Calu3 (cell line): ENCODE data around the gene NAV2. TPM values are rescaled to one million over a fixed set of nuclear protein-coding genes. Genes with fewer than 3 reads are reported as not detected.

ENCODE experiments used
- BruUV-seq: library from RNA; stranded (reverse); fragments of 400-500 nt; replicated peaks from 2 replicates; lab custom pipeline; 2021; lab: Mats Ljungman, UMichigan
- CTCF ChIA-PET: fragments of 300-600 bp; sonication (Branson Sonifier 250); formaldehyde crosslinking; loops from one replicate; lab custom pipeline; 2022; ENCODE audit warnings: antibody characterized with exemption; lab: Charles Lee
- DNase-seq: peaks from one replicate; pipeline ENCODE4 v3.0.0; 2022
- H3K27ac Mint-ChIP-seq: one replicate; pipeline ENCODE4 v1.8.0; 2022; ENCODE audit warnings: mixed read lengths; ENCODE audit not compliant: unreplicated experiment
- H3K27me3 Mint-ChIP-seq: one replicate; pipeline ENCODE4 v1.8.0; 2022; ENCODE audit warnings: mixed read lengths; ENCODE audit not compliant: unreplicated experiment
- H3K36me3 Mint-ChIP-seq: one replicate; pipeline ENCODE4 v1.8.0; 2022; ENCODE audit warnings: mild to moderate bottlenecking, moderate library complexity, mixed read lengths; ENCODE audit not compliant: insufficient read depth, unreplicated experiment
- H3K4me1 Mint-ChIP-seq: one replicate; pipeline ENCODE4 v1.8.0; 2022; ENCODE audit warnings: mild to moderate bottlenecking, low read depth, mixed read lengths; ENCODE audit not compliant: unreplicated experiment
- H3K4me3 Mint-ChIP-seq: one replicate; pipeline ENCODE4 v1.8.0; 2022; ENCODE audit warnings: mild to moderate bottlenecking, low read depth, moderate library complexity, mixed read lengths; ENCODE audit not compliant: unreplicated experiment
- H3K9me3 Mint-ChIP-seq: one replicate; pipeline ENCODE4 v1.8.0; 2022; ENCODE audit warnings: low read depth, mixed read lengths; ENCODE audit not compliant: unreplicated experiment
- intact Hi-C: fragments of 100-400 bp; cut with micrococcal nuclease; formaldehyde crosslinking; loops from one replicate; pipeline ENCODE4 v1.10.0; 2022; ENCODE audit not compliant: unreplicated experiment
- total RNA-seq: library from RNA; stranded (reverse); gene quantifications from 2 replicates; pipeline ENCODE4 v1.2.3, GENCODE V29; 2022
- TF ChIP-seq, protein P1 (sequence below): fragments of 200-600 bp; IDR thresholded peaks from one replicate; pipeline ENCODE4 v1.8.0; 2022; ENCODE audit warnings: antibody characterized with exemption; ENCODE audit not compliant: unreplicated experiment

NAV2 gene
- total RNA-seq, 1 experiment from 2014 or later: 21.4 TPM

GRCh38 chr11:19849107-19849789 is 136.6 kb downstream of the NAV2 start:
- CTCF ChIA-PET: no interaction called here
- Mint-ChIP-seq H3K36me3 (no peaks in the 10 kb centered on the region), H3K27ac (no peak overlapping the region), H3K4me3 (no peak overlapping the region), H3K4me1 (peaks cover 11% of the 10 kb centered on the region), H3K27me3 (no peaks in the 10 kb centered on the region), H3K9me3 (no peaks in the 10 kb centered on the region)
- no TSS peak for BruUV-seq
- intact Hi-C loops: no loop called here
- TF ChIP-seq, protein P1, sequence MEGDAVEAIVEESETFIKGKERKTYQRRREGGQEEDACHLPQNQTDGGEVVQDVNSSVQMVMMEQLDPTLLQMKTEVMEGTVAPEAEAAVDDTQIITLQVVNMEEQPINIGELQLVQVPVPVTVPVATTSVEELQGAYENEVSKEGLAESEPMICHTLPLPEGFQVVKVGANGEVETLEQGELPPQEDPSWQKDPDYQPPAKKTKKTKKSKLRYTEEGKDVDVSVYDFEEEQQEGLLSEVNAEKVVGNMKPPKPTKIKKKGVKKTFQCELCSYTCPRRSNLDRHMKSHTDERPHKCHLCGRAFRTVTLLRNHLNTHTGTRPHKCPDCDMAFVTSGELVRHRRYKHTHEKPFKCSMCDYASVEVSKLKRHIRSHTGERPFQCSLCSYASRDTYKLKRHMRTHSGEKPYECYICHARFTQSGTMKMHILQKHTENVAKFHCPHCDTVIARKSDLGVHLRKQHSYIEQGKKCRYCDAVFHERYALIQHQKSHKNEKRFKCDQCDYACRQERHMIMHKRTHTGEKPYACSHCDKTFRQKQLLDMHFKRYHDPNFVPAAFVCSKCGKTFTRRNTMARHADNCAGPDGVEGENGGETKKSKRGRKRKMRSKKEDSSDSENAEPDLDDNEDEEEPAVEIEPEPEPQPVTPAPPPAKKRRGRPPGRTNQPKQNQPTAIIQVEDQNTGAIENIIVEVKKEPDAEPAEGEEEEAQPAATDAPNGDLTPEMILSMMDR: no peak
- no peak for DNase-seq

- intact Hi-C loops: no loop called here
- DNase-seq: no peak
- TF ChIP-seq, protein P1: no peak
- Mint-ChIP-seq H3K4me1 (peaks cover 5% of the 10 kb centered on the region), H3K27ac (no peak overlapping the region), H3K36me3 (no peaks in the 10 kb centered on the region), H3K27me3 (no peaks in the 10 kb centered on the region), H3K9me3 (no peaks in the 10 kb centered on the region), H3K4me3 (no peak overlapping the region)
- no TSS peak for BruUV-seq
- CTCF ChIA-PET: no interaction called here
Observed at GRCh38 chr11:19849947-19850593, 137.4 kb downstream of the NAV2 start.

DNA sequence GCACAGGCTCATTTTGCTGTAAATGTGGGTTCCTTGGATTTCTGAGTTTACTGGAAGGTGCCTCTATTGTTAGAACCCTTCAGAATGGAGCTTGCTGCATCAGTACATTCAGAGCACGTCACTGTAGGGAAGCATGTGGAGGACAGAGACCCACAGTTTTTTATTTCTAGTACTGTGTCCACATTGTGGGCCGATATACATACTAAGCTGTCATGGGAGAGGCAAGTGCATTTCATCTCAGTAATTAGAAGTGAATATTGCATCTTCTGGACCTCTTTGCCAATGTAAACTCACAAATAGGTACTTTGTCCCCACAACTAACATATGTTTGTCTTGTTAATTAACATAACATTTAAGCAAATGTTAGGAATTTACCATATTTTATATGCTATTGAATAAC is 139.7 kb downstream of the NAV2 start:
- no peak overlapping the region for H3K27ac Mint-ChIP-seq
- BruUV-seq: no TSS peak
- H3K4me3 Mint-ChIP-seq: no peak overlapping the region
- H3K4me1 Mint-ChIP-seq: no peaks in the 10 kb centered on the region
- no peaks in the 10 kb centered on the region for H3K27me3 Mint-ChIP-seq
- CTCF ChIA-PET: no interaction called here
- no peak for DNase-seq
- no peaks in the 10 kb centered on the region for H3K9me3 Mint-ChIP-seq
- no peaks in the 10 kb centered on the region for H3K36me3 Mint-ChIP-seq
- intact Hi-C loops: no loop called here
- TF ChIP-seq, protein P1: no peak

GRCh38 chr11:19853016-19853415 is 140.4 kb downstream of the NAV2 start:
- TF ChIP-seq, protein P1: no peak
- H3K4me1 Mint-ChIP-seq: no peaks in the 10 kb centered on the region
- no peak for DNase-seq
- intact Hi-C loops: no loop called here
- no peaks in the 10 kb centered on the region for H3K27me3 Mint-ChIP-seq
- CTCF ChIA-PET: no interaction called here
- H3K9me3 Mint-ChIP-seq: no peaks in the 10 kb centered on the region
- H3K27ac Mint-ChIP-seq: no peak overlapping the region
- H3K36me3 Mint-ChIP-seq: no peaks in the 10 kb centered on the region
- no TSS peak for BruUV-seq
- no peak overlapping the region for H3K4me3 Mint-ChIP-seq
